GM18517 (cell line): ENCODE data around the gene ARHGAP42.
A peak's percentile ranks its signal among the peaks of the same experiment; 100 is the strongest.

Experiments used
- ATAC-seq: cut with Tn5 transposase; IDR thresholded peaks from one replicate; pipeline ENCODE4 v1.9.1; 2021; ENCODE audit warnings: mild to moderate bottlenecking, moderate library complexity; ENCODE audit not compliant: unreplicated experiment

The ARHGAP42 gene

DNA sequence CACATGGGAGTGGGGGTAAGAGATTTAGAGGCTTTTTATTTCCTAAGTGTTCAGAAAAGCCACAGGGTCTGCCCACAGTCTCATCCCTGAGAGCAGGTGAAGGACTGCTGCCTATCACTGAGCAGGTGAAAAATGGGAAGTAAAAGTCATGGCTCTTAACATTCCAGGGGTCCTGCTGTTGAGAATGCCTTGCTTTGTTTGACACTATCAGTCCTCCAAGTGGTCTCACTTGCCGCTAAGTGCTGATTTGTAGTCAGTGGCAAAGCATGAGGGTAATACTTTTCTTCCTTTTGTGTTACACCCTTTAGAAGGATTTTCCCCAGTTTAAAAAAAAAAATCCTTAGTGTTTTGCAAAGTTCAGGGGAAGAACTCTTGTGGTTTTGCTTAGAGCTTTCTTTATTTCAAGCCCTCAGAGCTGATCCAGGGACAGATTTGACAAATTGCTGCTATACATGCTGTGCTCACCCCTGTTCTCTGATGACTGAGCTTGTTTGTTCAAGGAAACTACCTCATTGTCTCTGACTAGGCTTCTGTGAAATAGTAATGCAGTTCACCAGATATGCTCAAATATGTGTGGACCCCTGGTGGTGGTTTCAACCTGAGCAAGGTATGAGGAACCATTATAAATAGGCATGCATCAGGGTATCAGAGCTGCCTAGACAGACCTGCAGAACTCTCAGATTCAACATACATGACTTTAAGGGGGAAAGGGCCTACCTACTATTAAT lies 141.0 kb downstream of the ARHGAP42 start:
- ATAC-seq, result peak; percentile 95

DNA sequence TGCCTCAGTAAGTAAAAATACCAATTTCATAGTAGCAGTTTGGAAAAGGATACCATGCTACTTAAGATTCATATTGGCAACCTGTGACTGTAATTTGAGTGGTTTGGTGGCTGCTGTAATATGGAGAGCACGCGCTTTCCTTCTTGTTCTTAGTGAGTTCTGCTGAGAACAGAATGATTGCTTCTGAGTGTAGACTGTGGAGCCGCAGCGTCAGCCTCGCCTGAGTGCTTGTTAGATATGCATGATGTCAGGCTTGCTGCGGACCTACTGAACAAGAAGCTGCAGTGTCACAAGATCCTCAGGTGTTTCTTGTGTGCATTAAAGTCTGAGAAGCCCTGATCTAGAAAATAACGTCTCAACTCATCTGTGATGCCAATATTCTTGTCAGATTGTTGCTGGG lies 143.2 kb downstream of the ARHGAP42 start:
- ATAC-seq, result no peak

DNA sequence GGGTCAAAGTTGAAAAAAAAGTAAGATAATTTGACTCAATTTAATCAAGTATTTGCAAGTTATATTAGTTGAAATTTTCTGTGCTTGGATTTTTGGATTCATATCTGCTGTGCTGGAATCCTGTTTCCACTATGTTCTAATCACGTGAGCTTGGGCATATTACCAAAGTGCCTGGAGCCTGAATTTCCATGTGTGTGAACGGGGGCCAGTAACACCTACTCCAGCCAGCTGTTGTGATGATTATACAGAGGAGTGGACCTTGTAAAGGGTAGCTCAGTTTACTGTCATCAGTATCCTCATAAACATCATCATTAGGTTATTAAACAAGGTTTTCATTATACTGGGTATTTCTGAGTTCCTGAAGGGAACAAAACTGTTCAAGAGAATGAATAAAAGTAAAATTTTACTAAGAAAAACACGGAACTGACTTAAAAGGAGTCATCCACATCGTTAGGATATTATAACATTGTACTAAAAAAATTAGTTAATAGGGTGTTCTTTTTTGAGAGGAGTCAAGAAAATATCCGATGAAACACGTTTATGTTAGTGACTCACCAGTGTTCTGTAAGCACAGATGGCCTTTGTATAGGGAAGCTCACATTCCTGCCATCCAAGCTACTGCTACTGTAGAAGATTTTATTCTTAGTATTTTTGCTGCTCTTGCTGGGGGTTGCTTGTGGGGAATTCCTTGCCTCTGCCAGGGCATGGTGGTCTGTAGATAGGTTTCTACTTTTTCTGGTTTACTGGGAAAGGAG lies 144.1 kb downstream of the ARHGAP42 start:
- no peak for ATAC-seq

DNA sequence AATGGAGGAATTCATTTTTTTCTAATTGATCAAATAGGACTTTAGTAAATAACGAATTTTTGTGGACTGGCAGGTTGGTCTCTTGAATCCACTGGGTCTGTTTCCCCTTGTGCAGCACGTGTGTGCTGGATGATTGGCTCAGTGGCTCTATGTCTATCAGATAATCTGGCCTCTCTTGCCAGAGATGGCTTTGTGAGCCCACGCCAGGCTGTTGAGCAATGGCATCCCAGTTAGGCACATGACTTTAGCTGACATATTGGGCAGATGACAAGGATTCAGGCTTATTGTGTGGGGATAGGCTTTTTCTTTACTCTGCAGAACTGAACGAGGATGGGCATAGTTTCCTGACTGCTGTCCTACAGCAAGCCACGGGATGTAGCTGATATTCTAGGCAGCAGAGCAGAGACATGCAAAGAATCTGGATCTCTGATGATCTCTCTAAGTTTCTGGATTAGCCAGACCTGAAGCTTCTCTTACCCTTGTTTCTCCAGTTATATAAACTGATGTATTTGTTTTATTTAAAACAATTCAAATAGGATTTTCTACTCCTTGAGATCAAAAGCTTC lies 144.9 kb downstream of the ARHGAP42 start:
- no peak for ATAC-seq

DNA sequence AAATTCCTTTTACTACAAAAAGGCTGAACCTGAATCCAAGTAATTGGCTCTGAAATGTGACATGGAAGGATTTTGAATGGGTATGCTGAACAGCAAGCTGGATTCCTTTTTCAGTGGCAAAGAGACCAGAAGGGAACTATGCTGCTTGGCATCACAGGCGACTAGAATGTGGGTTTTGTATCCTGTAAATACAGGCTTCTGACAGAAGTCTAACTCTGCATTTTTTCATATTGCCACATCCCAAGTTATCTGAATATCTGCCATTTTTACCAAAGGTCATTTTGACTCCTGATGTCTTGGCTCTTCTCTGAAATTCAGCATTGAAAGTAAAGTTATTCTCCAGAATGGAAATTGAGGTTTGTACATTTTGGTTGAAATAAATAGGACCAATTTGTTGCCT lies 145.7 kb downstream of the ARHGAP42 start:
- no peak for ATAC-seq

DNA sequence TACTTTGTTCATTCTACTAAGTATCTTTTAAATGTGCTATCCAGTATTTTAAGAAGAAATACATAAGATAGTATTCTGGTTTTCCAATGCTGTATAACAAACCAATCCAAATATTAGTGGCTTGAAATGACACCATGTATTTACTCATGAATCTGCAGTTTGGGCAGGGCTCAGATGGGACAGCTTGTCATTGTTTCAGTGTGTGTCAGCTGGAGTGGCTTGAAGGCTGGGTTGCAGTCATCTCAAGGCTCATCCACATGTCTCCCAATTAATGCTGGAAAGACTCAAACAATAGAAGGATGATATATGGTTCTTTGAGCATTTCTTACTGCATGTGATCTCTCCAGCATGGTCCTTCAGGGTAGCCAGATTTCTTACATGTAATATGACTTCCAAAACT lies 146.2 kb downstream of the ARHGAP42 start:
- ATAC-seq, result no peak

DNA sequence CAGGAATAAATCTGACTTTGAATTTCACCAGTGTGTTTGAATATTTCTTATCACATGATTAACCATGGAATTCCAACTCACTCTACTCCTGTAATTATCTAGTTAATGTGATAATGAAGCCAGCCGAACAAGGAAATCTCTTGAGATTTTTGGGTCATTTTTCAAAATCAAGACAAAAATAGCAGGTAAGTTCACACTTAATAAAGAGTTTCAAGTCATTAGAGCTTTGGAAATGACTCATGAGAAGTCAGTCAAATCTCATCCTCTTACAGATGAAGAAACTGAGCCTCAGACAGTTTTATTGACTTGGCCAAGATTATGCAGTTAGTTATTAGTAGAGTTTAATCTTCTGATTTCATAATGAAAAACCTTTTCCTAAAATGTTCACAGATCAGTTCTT lies 148.8 kb downstream of the ARHGAP42 start:
- ATAC-seq, result no peak

DNA sequence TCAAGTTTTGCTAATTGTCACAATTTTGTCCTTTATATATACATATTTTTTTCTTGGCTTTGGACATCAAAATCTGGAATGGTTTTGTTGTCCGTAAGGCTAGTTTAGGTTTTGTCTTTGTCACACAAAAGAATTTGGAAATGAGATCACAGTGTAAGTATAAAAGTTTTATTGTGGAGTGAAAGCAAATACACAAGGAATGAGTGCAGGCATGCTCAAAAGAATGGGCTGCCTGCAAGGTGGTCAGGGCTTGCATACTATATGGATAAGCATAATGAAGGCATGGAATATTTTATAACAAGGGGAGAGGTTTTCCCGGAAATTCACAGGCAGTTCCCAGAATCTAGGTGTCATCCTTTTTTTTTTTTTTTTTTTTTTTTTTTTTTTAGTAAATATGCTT lies 150.2 kb downstream of the ARHGAP42 start:
- ATAC-seq, result no peak

DNA sequence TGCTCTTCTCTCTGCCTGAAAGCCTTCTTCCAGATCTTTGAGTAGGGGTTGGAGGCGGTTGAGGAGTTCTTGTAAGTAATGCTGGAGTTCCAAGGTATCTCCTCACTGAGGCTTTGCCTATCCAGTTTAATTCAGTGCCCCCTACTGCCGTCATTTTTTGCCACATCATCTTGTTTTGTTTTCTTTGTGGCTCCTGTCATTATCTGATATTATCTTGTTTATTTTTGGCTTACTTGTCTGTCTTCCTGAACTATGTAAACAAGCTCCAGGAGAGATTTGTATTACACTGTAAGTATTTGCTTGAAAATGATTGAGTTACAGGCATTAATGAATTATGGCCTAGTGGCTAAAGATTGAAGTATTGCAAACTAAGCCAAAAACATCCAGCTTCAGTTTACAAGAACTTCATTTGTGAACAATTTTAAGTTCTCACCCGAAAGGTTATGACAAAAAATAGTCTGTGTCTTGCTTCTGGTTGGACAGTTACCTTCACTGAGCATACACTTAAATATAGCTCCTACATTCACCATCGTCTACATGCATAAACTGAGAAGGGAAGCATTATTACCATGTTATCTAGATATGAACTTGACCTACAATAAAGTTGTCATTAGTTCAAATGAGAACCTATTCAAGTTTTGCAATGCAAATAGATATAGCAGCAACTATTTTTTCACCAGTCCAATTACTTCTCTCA lies 154.8 kb downstream of the ARHGAP42 start:
- ATAC-seq, result no peak

DNA sequence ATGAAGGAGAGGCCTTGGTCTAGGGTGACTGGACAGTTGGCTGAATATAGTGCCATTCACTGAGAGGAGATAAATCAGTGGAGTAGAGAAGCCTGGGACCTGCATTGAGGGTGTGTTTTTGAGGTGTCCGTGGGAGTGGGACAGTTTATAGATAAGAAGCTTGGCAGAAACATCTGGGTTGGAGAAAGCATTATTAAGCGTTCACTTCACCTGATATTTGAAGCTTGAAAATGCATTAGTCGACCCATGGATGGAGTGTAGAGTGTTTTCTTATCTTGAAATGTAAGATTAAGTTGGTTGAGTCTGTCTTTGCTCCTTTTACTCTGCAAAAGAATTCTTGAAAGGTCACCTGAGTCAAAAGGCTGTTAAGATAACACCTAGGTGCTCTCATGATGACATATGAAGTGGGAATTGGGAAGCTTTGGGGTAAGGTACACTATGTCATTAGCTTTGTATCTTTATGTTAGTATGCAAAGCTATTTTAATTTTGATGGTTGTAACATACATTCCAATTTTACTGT lies 160.7 kb downstream of the ARHGAP42 start:
- no peak for ATAC-seq

DNA sequence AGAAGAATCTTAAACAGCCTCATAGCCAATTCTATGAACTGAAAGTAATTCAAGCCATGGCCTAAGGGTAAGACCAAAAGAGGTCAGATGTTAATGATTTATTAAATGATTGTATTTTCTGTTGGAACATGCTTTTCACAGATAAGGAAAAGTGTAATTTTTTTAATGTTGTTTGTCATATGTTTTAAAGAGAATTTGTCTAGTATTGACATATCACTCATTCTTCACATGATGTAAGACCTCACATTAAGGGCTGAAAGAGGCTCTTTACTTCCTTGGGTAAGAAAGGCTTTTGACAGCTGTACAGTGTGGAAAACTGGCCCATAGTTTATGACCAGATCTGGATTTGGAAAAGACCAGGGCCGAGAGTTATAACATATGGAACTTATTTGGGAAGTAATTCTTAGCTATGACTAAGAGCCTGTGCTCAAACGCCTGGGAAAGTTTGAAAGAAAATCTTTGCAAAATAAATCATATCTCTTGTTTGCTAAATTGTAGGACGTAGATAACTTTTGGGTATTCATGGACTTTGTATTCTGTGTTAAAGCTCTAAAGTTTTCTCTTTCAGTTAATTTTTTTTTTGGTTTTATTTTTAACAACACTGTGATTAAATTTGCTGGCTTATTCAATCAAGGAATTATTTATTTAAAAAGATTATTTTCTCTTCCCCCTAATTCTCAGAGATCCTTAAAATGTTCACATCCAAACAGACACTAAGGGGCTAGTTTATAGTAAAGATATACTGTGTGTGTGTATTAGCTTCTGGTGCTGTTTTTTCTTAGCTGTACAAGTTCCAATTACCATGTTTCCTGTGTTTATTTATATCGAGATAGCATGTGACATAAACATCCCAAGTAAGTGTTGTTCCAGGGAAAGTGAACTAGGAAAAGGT lies 162.2 kb downstream of the ARHGAP42 start:
- no peak for ATAC-seq

DNA sequence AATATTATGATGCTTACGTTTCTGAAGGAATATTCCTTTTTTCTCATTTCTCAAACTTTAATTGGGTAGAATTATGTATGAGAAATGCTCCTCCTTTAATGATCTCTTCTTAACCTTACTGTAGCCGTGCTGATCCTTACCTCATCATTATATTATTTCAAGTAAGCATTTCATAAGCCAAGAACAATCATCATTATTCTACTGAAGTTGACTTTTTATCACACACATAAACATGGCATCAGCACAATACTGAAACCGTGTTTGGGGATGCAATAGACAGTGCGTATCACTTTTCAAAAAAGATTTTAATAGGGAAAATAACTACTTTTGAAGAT lies 162.8 kb downstream of the ARHGAP42 start:
- ATAC-seq, result no peak

DNA sequence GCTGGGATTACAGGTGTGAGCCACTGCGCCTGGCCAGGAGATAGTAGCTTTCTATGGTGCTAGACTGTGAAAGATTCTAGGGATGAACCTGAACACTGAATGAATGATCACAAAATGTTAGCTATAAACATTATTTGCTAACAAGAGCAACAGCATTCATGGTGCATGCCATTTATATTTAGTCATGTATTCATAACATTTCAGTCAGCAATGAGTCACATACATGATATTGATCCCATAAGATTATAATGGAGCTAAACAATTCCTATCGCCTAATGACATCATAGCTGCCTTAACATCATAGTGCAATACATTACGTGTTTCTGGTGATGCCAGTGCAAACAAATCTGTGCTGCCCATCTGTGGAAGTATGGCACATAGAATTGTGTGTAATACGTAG lies 164.1 kb downstream of the ARHGAP42 start:
- ATAC-seq, result no peak

DNA sequence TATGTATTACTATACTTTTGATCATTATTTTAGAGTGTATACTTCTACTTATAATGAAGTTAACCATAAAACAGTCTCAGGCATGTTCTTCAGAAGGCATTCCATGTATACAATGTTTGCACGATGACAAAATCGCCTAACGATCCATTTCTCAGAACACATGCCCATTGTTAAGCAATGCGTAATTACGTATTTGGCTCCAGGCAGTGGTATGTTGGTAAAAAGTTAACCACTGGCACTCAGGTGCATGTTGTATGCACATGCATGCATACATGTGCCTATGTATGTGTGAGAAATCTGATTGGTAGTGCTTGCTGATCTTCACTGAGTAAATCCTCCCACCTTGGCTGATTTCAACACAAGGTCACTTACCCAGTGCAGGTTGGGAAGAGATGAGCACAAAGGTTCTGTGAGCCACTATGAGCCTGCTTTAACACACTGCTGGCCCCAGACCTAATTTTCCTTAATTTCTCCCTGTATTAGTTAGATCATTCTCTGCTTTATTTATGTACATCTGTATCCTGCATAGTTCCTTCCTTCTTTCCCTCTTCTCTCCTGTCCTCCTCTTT lies 164.6 kb downstream of the ARHGAP42 start:
- ATAC-seq, result no peak

DNA sequence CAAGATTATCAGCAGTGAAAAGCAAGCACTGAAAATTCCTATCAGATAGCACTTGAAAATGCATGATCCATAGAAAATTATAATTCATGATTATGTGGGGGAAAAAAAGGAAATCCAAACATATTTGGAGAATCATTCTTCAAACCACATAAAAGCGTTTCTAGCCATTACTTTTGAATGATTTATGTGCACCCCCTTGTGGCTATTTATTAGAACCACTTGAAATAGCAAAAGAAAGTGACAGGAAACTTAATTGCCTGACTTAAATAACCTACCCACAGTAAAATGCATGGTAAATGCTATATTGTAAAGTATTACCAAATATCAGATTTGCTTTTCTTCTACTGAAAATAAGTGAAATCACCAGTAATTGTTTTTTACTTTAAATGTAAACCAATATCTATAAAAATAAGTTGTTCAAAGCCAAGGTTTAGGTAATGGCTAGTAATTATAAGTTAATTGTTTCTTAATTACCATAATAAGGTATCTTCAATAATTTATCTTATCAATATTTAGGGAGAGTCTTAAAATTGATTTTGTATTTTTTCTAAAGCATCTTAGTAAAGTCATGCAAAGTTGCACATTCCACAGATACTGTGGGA lies 168.5 kb downstream of the ARHGAP42 start:
- no peak for ATAC-seq

DNA sequence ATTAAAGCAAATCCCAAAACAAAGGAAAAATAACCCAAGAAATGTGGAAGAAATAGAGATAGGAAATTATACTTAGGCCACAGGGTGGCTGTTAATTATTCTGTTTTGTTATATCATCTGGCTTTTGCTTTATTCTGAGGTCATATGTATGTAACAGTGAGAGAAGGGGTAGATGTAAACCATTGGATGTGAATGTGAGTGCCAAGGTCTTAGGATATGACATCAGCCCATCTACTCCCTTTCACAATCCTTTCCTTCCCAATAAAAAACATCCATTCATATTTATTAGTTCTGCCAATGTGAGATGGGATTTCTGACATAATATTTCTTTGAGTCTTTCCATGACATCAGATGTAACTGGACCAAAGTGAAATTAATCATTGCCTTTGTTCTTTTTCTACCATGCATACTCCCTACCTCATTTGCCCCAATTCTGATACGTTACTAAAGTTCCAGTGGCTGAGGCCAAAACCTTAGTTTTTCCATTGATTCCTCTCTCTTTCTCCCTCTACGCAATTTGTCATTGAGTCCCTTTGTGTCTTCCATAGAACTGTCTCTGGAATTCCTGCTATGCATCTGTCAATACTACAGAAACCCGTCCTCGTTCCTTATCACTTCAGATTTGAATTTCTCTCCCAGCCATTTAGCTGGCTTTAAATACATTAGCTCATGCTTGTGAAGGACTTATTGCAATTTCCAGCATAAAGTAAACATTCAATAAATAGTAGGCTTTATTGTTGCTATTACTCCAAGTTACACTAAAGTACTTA lies 170.3 kb downstream of the ARHGAP42 start:
- no peak for ATAC-seq

DNA sequence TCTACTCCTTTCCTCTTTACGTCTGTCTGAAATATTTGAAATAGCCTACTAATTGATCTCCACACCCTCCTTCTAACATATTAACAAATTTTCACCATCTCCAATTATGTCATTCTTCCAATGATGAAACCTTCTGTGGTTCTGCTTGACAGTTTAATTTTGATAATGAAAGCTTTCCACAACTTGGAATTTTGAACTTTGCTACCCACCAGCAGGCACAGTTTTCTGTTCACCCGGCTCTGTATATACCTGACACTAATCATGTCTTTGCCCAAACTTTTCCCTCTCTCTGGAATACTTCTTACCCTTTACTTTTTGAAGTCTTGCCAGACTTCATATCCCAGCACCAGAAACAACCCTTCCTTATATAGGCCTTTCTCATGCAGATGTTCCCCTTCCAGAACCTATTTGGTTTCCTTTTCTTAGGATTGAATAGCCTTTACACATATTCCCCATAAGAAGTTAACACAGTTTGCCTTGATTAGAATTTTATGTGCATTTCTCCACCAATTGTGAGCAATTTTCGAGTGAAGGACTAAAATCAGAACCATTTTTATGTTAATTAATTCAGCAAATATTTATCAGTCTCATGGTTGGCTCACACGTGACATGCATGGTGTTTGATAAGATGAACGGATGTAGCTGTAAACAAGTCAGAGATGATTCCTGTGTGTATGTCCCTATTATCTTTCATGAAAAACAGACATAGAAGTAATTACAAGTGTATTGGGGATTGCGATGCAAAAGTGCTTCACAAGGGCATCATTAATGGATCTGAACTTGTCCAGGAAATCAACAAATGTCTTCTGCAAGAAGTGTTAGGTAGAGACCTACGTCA lies 173.4 kb downstream of the ARHGAP42 start:
- ATAC-seq, result no peak

DNA sequence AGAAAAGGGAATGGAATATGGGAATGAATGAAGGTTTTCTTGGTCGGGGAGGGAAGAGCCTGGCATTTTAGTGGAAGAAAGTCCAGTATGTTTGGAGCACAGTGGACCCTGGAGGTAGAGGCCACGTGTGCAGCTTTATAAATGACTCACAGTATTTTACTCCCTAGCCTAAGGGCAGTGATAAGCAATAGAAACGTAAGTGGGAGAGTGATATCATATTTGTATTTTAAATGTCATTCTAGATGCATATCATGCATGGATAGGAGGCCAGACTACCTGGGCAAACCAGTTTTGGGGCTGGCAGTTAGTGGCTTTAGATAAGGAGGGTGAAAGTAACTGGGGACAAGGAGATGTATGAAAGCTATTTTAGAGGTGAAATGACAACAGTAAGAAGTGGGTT lies 174.1 kb downstream of the ARHGAP42 start:
- no peak for ATAC-seq
